Astrocyte of the hippocampus (primary cell): Measurements from ENCODE around the gene ANG.

Experiments used
- DNase-seq: peaks from one replicate; pipeline ENCODE4 v3.0.0; 2011; ENCODE audit warnings: low read depth, low spot score

Gene ANG

DNA sequence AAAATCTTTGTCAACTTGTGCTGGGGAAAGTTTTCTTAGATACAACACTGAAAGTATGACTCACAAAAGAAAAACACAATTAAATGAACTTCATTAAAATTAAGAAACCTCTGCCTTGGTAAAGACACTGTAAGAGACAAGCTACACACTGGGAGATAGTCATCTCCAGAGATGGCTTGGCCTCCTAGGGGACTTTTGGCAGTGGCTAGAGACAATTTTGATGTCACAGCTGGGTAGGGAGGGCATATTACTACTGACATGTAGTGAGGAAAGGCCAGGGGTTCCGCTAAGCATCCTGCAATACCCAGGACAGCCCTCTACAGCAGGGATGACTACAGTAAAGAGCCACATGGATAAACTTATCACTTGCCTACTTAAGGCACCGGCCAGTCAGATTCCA is 12.9 kb upstream of the ANG start:
- no peak for DNase-seq

DNA sequence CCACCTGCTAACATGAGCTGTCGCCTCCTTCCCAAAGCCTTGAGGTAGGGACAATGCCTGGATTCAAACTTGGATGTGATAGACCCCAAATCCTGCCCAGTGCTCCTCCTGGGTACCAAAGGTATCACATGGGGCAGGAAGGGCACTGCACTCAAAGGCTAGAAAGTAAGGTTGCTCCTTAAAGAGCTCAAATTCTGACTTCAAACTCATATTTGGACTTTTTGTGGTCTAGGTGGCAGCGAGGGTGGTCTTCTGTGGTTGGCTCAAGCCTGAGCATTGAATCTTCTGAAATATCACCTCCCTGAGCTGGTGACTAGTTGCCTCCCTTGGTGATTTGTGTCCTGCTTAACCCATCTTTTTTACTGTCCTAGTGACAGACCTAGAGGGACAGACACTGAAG is 12.5 kb upstream of the ANG start:
- no peak for DNase-seq

DNA sequence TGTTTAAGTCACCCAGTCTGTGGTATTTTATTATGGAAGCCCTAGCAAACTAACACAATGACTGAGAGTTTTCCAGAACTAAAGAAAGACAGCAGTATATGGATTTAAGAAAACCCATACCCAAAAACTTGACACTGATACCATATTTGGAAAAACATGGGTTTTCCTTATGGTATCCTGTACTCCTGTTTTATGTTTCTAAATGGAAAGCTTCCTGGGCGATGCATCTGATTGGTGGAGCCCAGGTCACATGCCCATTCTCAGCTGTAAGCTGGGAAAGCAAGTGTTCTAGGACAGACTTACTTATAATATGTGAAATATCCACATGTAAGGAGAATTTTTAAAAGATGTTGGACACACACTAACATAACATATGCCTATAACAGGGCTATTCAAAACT is 8.7 kb upstream of the ANG start:
- no peak for DNase-seq

DNA sequence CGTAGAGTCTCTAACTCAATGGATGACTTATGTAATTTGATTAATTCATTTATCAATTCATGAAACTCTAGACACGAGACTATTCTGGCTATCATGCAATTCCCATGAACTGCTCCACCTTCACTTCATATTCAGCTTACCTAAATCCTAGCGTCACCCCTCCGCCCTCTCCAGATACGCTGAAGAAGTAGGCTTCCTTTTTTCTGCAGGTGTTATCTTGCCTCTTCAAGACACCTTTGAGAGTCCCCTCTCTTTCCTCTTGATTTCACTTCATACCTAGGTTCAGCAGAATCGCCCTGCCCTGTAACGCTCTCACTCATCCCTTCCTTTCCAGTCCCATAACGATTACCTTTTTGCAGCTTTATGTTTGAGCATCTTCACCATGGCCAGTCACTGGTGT is 8.2 kb upstream of the ANG start:
- DNase-seq: no peak

DNA sequence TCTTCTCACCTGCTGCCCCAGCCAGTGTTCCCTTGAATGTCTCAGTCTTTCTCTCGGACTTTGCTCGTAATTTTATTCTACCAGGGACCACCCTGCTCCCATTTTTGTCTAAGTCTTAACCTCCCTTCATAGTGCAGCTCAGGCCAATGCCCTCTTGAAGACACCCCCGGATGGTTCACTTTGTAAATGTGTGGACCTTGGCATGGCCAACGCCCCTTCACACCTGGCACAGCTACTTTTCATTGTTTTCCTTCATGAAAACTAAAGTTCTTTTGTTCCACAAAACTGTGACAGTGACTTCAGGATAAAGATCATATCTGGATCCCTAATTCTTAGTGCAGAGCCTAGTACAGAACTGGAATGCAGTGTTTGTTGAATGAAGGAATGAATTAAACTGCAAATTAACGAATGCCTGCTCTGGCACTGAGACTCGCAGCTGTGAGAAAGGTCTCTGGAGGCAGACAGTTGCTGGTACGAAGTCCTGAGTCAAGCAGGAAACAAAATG is 7.7 kb upstream of the ANG start:
- no peak for DNase-seq

DNA sequence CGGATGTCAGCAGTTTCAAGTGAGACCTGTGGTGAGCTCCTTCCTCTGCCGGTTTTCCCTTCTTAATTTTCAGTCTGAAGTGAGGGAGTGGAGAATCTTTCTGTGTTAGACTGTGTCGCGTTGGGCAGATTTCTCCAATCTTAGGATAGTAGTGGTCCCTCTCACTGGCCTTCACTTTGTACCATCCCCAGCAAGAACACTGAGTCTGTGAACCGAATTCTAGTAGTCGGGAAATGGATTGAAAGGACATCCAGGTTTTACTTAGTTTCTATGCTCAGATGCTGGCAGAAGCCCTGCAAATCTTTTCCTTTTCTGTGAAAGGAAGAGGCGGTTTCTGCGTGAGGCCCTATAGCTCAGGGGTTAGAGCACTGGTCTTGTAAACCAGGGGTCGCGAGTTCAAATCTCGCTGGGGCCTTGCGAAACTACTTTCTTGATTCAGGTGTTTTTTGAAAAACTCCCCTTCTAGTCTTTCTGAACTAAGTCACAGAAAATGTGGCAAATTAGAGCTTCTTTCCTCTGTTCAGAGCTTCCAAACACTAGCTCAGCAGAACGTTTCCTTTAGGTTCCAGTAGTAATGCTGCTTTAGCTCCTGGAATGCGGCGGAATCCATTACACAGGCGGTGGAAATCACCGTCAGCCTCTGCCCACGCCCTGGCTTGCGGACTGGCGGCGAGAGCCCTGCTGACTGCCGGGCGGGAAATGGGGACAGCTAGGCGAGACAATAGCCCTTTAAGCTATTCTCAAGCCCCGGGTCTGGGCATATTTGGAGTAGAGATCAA is 7.0 kb upstream of the ANG start:
- DNase-seq: peak; percentile 90

DNA sequence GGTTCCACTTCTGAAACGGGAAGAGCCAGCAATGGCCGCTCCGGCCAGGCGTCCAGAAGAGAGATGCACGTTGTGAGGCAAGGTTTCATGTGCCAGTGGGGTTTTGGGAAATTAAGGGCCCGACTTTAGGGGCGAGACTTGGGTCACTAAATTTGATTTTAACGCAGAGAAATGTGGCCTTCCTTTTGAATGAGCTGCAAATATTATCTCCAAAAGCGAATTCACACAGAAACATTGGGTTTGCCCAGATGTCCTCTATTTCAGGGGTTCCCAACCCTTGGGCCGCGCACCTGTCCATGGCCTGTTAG is 6.5 kb upstream of the ANG start:
- DNase-seq: no peak

DNA sequence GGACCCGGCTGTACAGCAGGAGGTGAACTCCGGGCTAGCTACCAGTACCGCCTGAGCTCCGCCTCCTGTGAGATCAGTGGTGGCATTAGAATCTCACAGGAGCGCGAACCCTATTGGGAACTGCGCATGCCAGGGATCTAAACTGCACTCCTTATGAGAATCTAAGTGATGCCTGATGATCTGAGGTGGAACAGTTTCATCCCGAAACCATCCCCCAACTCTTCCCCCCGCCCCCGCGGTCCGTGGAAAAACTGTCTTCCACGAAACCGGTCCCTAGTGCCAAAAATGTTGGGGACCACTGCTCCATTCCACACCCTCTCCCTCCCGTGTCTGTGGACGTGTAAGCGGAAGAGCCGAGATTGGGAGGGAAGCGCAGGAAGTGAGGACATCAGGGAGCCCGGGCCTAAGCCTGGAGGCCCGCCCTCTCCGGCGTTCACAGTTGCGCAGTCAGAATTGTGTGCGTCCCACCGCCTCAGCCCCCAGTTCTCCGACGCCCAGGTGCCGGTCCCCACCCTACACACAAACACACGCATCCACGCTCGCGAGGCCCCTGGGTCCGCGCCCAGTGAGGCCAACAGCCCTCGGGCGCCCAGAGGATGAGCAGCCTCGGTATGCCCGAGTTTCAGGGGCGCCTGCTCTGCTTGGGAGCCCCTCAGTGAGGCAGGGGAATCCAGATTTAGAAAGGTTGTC is 6.0 kb upstream of the ANG start:
- peak; percentile 93 for DNase-seq

DNA sequence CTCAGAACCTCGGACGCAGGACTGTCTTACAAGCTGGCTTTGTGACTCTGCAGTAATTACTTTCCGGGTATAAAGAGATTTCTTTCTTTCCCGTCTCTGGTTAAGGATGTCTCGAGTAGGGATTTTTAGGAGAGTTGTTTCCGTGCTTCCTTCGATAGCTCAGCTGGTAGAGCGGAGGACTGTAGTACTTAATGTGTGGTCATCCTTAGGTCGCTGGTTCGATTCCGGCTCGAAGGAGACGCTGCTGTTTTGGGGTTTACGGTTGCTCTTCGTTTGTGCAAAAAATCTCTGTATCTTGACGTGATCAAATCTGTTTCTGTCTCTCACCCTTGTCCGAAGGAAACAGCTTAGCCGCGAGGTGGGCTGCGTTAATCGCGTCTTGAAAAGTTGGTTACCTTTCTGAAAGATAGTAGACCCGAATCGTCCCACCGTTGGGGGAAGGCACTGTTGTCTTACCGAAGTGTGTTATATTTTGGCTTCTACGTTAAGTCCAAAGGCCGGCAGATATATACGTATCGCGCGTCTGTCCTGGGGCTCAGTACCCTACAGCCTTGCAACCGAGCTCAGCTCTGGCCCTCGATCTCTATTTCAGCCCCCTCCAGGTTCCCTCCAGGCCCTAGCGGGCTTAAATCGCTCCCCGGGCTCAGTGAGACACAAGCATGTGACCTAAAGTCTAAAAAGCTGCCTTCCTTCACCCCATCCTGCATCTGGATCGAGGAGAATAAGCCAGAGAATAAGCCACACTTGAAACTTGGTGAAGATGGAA is 5.3 kb upstream of the ANG start:
- peak; percentile 90 for DNase-seq

DNA sequence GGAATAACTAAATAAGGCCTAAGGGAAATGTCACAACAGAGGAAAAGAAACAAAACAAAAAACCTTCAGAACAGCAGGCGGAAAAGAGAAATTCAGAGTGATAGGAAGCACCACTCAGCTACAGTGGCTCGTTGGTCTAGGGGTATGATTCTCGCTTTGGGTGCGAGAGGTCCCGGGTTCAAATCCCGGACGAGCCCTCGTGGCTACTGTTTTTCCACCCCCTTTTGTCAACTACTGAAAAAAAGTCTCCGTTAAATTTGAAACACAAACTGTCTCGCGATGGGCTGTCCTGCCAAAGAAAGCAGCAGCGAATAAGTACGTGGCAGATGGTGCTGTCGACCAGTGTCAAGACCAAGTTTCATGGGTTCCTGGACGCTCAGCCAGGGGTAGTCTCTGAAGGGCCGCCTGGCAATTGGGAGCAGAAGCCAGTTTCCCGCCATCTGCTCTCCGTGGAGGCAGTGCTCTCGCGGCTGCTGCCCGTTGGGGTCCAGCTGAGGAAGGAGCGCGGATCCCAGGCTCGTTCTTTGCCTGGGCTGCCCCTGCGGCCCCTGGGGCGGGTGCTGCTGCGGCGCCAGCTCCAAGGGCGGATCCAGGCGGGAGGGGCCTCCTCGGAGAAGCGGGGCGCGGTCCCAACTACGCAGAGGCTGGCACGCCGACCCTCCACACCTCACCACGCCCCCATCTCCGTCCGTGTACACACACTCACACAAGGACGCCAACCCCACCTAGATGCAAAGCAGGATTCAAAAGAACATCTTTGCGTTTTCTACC is 4.5 kb upstream of the ANG start, which contains the start of gene RNASE4:
TSS of gene RNASE4 (plus strand) at position 670 of the 771 bp plus-strand sequence. CDS start 14,812 bp downstream, outside the sequence.
- DNase-seq: peak; percentile 88

DNA sequence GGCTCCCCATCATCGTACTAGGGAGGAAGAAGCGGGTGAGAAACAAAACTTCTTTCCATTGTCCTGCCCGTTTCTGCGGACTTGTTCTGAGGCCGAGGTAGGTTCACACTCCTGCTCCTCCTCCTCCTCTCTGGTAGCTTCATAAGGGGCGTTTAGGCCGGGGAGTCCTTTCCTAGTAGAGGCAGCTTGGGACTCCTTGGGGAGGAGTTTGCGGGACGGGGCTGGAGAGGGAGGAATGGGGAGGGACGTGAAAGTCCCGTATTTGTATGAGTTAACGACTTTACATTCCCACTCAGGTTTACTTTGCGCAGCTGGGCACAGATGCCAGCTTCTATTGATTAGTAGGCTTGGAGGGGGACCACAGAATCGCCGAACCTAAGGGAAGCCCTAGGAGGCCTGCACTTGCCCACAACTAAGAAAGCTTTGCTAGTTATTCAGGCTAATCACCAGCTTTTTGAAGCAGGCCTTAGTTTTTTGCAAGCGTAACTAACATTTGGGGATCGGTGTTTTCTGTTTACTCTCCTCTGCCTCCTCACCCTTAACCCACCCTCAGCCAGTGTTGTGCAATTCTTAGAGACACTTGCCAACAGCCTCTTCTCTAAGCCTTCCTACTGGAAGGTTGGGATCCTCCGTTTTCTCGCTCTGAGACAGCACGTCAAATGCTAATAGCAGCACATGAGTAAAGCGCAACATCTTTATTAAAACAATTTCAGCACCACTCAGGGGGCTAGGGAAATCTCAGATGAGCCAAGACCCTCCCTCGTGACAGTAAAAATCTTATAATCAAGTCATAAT is 3.7 kb upstream of the ANG start:
- DNase-seq: no peak

DNA sequence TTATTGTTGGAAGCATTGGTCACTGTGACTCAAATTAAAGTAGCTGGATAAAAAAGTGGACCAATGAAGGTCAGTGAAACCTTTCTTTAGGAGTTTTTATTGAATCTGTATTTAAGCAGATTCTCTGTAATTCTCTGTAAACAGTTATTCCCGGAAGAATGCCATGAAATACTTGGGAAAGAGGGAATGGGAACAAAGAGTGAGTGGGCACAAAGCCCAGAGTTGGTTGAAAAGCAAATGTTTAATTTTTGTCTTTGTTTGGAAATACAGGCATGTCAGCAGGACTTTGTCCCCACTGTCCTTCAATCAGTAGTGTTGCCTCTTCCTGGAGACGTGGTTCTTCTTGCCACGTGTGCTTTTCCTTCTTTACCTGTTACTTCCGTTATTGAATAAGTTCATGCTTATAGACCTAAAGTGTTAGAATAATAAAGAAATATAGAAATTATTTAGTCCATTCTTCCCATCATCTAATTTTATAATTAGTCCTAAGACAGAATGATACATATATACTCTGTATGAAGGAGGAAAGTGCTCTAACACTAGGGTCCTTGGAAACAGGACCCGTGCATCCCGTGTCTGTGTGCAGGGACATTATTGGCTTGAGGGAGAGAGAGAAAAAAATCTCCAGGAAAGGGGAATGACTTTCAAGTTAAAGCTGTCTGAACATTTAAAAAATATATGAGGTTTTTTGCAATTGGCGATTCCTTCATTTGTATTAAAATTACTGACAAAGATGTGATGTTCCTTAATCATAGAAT is 2.0 kb upstream of the ANG start:
- no peak for DNase-seq

DNA sequence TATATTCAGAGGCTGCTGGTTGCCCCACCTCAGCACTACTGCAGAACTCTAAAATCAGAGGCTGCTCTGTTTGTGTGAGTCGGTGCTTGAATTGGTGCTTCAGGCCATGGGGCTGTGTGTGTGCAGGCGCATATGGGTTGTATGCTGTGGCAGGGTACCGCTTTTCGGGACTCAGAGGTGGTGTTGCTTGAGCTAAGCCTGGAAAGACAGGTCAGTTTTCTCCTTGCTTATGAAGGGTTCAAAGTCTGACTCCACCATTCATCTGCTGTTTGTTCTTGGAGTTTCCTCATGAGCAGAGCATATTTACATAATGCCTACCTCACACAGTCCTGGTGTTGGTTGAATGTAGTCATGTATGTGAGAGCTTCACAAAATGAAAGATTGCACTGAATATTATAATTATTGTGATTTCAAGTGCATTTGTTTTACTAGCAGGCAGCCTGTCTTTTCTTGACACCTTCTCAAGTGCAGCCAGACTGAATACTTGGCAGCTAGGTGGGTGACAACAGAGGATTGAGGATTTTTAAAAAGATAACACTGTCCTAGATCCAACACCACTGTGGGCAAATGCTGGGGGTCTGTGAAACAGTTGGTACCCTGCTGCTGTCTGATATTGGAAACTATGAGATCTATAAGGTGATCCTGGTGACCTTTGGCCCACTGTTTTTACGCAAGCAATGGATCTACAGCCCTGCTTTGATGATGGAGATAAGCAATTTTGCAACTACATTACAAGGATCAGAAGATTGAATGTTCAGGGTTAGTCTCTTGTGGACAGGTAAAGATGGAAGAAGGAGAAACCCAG is 1.0 kb upstream of the ANG start:
- DNase-seq: no peak

DNA sequence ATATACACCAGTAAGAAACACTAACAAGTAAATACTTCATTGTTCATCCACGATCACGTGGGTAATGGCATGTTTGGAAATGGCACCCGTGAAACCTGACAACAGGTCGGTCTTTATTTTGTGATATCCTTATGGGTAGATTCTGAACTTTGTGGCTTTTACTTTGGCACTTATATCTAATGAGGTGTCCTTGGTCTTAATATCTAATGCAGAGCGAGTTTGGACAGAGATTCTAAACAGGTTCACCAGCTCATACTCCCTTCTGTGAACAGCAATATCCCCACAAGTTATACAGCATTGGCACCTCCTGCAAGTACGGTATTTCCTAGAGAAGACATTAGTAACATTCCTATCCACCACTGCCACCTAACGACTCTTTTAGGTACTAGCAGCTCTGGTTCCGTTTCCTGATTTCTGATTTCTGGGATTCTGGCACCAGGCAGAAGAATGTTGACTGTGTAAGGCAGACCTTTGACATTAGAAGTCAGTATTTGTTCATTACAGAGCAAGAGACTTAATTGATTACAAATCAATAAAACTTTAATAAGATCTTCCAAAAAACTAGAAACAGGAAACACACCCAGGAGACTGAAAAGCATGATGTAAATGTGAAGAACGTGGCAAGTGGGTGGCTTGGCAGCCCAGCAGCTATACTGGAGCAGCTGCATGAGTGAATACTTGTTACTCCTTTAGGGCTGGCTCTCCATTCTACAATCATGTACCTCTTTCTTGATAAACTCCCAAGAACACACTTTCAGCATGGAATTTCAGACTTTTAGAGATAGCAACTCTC is 2.5 kb downstream of the ANG start:
- peak; percentile 76 for DNase-seq

DNA sequence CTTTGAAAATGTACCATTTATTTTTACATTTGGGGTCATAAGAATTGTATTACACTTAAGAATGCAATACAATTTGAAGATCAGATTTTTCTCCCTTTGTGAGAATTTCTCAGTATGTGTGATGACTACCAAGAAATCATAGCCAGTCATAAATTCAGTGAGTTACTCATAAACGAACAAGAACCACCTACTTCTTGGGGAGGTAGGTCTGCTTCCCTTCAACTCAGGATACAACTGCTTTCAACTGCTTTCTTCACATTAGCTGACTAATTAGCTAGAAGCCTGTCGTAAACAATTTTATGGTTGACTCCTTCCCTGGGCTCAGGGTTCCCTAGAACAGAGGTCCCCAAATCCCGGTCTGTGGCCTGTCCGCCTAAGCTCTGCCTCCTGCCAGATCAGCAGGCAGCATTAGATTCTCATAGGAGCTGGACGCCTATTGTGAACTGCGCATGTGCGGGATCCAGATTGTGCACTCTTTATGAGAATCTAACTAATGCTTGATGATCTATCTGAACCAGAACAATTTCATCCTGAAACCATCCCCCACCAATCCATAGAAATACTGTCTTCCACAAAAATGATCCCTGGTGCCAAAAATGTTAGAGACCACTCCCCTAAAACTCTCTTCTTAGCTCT is 3.7 kb downstream of the ANG start:
- no peak for DNase-seq

DNA sequence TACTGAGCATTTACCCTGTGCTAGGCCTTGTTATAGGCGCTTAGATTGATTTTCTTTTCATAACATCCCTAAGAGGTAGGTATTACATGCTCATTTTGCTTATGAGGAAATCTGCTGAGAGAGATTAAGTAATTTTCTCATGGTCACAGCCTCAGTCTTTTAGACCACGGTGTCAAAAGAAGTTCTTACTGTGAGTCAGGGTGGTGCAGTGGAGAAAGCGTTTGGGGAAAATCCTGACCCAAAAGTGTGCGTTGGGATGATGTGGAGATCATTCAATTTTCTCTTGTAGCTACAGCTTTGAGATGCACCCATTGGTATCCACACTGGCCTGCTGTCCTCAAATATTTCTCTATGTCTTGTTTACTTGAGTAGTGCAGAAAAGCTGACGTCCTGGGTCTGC is 8.2 kb downstream of the ANG start:
- DNase-seq: no peak

DNA sequence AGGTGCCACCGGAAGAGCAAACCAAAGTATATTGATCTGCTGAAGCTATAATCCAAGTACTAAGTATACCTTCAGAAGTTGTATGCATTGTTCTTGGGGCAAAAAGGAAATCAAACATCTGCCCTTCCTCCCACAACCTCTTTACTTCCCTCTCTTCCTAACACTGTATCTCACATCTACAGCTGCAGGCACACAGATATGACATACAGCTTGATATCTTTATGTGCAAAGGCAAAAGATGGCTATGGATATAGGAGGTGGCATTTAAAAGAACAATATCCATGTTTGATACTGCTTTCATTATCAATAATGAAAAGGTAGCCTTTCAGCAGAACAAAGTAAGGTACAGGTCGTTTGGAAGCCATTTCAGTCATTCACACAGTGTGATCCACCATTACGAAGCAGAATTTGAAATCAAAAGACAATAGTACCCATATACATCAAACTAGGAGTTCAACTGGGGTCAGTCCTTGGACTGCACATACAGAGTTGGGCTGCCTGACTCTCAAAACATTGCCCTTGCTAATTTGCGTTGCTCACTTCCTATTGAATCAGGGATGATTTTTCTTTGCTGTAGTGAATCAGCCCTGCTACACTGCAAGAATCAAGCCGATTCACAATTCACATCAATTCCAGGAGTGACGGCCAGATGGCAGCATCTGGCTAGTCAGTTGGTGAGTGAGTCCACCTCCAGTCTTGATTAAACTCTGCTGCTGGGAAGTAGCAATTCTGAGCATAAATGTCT is 8.9 kb downstream of the ANG start:
- DNase-seq: peak; percentile 72

DNA sequence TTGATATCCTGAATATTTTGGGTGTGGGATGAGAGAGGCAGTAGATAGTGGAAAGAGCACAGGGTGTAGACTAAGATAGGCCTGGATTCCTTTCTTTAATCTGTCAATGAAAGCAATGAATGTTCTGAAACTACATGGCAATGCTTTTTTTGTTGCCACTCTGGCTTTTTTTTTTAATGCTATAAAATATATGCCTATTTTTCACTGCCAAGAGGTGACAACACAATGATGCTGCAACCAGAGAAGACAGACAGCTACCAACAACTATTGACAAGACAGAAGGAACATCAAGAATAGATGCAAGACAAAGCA is 9.4 kb downstream of the ANG start:
- no peak for DNase-seq
